ENCODE data around the gene TNS3.

DNA sequence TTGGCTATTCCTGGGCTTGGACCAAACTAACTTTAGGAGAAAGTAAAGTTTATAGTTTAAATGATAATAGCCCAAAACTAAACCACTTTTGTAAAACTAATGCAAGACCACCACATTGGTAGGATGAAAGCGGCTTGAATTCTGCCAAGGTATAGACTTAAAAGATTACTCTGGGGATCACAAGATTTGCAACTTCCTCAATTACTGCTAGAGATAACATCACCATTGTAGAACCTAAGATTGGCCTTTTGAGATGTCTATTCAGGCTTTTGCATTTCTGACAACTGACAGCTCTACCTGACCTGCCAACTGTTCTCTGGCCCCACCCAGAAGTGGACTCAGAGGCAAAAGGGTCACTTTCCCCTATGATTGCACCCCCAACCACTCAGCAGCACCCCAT lies 162.4 kb downstream of the TNS3 start:
- no peak for TF ChIP-seq POLR2AphosphoS5 (IDR thresholded peaks at IDR 0.05)
- TF ChIP-seq EP300 (IDR thresholded peaks at IDR 0.05), result no peak
- TF ChIP-seq CTCF (IDR thresholded peaks at IDR 0.05), result no peak
- TF ChIP-seq POLR2A (IDR thresholded peaks at IDR 0.05; ENCODE audit: low read depth), result no peak
